ACC112 (cell line): Measurements from ENCODE around the gene RAB1A.
A peak's percentile ranks its signal among the peaks of the same experiment; 100 is the strongest.

ENCODE experiments used
- H2AFZ ChIP-seq: fragments of 200-600 bp; sonication (generic); one replicate; pipeline ENCODE4 v1.6.0; 2017; ENCODE audit warnings: antibody characterized with exemption, low read length; ENCODE audit not compliant: unreplicated experiment
- H3K27ac ChIP-seq: fragments of 200-600 bp; sonication (generic); 2 replicates; pipeline ENCODE4 v1.5.1; 2014; ENCODE audit warnings: low read depth, mild to moderate bottlenecking, antibody characterized with exemption, low read length, moderate library complexity
- H3K27me3 ChIP-seq: fragments of 200-600 bp; sonication (generic); 2 replicates; pipeline ENCODE4 v1.6.1; 2014; ENCODE audit warnings: mild to moderate bottlenecking, antibody characterized with exemption, low read length, moderate library complexity, mixed read lengths; ENCODE audit not compliant: insufficient read depth
- H3K36me3 ChIP-seq: fragments of 200-600 bp; sonication (generic); 2 replicates; pipeline ENCODE4 v1.6.1; 2016; ENCODE audit warnings: mild to moderate bottlenecking, antibody characterized with exemption, low read length, moderate library complexity, mixed read lengths; ENCODE audit not compliant: insufficient read depth
- H3K4me1 ChIP-seq: fragments of 200-600 bp; sonication (generic); one replicate; pipeline ENCODE4 v1.6.1; 2016; ENCODE audit warnings: low read length, mixed read lengths; ENCODE audit not compliant: insufficient read depth, unreplicated experiment, control insufficient read depth
- H3K4me3 ChIP-seq: fragments of 200-600 bp; sonication (generic); 2 replicates; pipeline ENCODE4 v1.5.1; 2014; ENCODE audit warnings: mild to moderate bottlenecking, low read depth, low read length
- H3K79me2 ChIP-seq: fragments of 200-600 bp; sonication (generic); one replicate; pipeline ENCODE4 v1.6.0; 2016; ENCODE audit warnings: low read length; ENCODE audit not compliant: control insufficient read depth, unreplicated experiment, insufficient read depth

RAB1A gene

GRCh38 chr2:65061146-65061909, 68.6 kb downstream of the RAB1A start:
- peaks cover 41% of the 10 kb centered on the region for H3K4me1 ChIP-seq
- no peaks in the 10 kb centered on the region for H3K27me3 ChIP-seq
- peaks cover 44% of the 10 kb centered on the region for H3K79me2 ChIP-seq
- H2AFZ ChIP-seq, result no peak overlapping the region
- no peaks in the 10 kb centered on the region for H3K36me3 ChIP-seq
- no peak overlapping the region for H3K27ac ChIP-seq
- H3K4me3 ChIP-seq, result no peak overlapping the region

GRCh38 chr2:65059071-65059470, 70.8 kb downstream of the RAB1A start:
- H3K79me2 ChIP-seq, result peaks cover 41% of the 10 kb centered on the region

GRCh38 chr2:65057391-65058052, 72.4 kb downstream of the RAB1A start:
- Histone ChIP-seq H2AFZ (peak overlapping the region; percentile 93), H3K27me3 (no peaks in the 10 kb centered on the region), H3K27ac (peak overlapping the region; percentile 44; the same call in 1 of the 2 replicates), H3K4me1 (peaks cover 16% of the 10 kb centered on the region), H3K36me3 (no peaks in the 10 kb centered on the region), H3K4me3 (peak overlapping the region; percentile 97), H3K79me2 (peaks cover 31% of the 10 kb centered on the region)

More at GRCh38 chr2:65059071-65059470, 70.8 kb downstream of the RAB1A start:
- H3K4me3 ChIP-seq, result no peak overlapping the region
- no peak overlapping the region for H2AFZ ChIP-seq
- H3K27me3 ChIP-seq, result no peaks in the 10 kb centered on the region
- H3K27ac ChIP-seq, result no peak overlapping the region
- H3K4me1 ChIP-seq, result peaks cover 32% of the 10 kb centered on the region
- H3K36me3 ChIP-seq, result no peaks in the 10 kb centered on the region

DNA sequence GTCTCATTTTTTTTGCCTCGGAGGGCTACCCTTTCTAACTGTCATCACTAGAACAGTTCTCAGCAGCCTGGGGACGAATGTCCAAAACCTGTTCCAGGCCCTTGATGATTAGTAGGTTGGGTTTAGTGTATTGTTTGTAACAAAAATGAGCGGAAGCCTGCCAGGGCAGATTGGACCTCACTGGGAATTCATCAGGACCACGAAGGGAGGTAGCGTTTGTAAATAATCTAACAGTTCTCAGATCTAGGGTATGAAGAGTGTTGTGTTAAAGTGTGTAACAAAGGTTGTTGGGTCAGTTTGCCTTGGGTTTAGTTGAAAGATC, 72.9 kb downstream of the RAB1A start:
- H3K36me3 ChIP-seq, result no peaks in the 10 kb centered on the region
- peak overlapping the region; percentile 93 for H2AFZ ChIP-seq
- no peaks in the 10 kb centered on the region for H3K27me3 ChIP-seq
- peak overlapping the region; percentile 44 for H3K27ac ChIP-seq
- H3K4me1 ChIP-seq, result peaks cover 16% of the 10 kb centered on the region
- H3K79me2 ChIP-seq, result peaks cover 30% of the 10 kb centered on the region
- peak overlapping the region; percentile 97 for H3K4me3 ChIP-seq

DNA sequence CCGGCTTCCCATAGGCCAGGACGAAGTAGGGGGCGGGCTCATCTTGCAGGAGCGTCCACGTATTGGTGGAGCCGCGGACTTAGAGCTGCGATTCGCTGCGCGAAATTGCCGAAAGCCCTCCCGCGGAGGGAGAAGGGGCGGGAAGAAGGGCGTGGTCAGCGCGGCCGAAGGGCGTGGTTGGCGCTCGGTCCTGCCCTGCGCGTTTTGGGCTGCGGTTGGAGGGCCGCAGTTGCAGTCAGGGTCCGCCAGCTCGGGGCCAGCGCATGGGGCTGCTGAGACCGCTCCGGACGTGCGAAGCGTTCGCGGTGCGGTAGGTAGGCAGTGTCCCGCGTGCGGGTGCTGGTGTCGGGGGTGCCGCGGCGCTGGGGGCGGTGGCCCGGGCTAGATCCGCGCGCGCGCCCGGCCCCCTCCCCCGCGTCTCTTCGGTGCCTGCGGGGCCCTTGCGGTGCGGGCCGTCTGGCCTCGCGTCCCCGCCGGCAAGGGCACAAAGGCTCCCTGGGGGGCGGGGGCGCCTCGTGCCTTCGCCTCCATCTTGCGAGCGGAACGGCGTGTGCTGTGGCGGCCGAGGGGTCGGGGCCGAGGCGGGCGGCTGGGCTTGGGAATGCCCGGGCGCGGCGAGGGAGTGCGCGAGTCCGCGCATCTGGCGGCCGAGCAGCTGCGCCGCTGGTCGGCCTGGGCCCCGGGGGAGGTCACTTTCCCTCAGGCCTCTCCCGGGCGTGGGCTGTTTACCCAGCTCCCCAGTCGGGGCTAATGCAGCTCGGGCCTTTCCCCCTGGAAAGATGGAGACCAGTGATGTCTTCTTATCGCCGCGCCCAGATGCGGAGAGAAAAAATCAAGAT, 73.5 kb downstream of the RAB1A start, which contains the start of gene CEP68:
TSS of gene CEP68 (plus strand) at position 202 of the 839 bp plus-strand sequence. CDS start 13,029 bp downstream, outside the sequence.
- Histone ChIP-seq H3K79me2 (peaks cover 26% of the 10 kb centered on the region), H3K27me3 (no peaks in the 10 kb centered on the region), H3K4me3 (peak within 1 kb of the TSS; percentile 97), H3K36me3 (no peaks in the 10 kb centered on the region), H3K4me1 (peaks cover 16% of the 10 kb centered on the region), H2AFZ (peak within 1 kb of the TSS; percentile 93), H3K27ac (peak within 1 kb of the TSS; percentile 44)

DNA sequence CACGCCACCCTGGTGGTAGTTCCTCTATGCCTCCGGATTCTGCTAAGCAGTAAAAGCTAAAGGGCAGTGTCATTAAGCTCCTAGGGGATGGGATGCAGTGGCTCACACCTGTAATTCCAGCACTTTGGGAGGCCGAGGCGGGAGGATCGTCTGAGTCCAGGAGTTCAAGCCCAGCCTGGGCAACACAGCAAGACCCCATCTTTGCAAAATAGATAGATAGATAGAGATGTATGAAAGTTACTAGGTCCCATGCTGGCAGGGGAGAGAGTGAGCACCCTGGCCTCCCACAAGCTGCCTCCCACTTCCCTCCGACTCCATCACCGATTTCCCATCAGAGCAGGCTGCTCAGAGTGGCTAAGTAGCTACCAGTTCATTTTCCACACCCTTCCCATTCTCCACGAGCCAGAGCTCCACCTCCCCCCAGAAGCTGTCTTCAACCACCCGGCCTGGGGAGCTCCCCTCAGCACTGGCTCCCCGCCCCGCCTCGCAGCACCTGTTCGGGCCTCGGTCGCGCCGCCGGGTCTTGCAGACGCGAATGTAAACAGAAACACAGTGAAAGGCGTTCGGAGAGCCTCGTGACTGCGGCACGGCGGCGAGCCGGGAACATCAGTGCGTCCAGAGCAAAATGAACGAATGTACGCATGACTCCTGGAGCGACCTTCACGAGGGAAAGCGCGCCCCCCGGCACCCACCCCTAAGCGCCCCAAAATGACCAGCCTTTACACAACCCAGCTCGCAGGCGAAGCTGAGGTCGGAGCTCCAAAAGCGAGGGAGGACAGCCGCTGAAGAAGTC, 74.3 kb downstream of the RAB1A start:
- Histone ChIP-seq H3K27ac (no peak overlapping the region), H3K36me3 (no peaks in the 10 kb centered on the region), H3K4me1 (peaks cover 16% of the 10 kb centered on the region), H2AFZ (peak overlapping the region; percentile 63), H3K79me2 (peaks cover 26% of the 10 kb centered on the region), H3K4me3 (peak overlapping the region; percentile 97), H3K27me3 (no peaks in the 10 kb centered on the region)

GRCh38 chr2:65054749-65055421, 75.0 kb downstream of the RAB1A start:
- Histone ChIP-seq H3K27ac (no peak overlapping the region), H3K79me2 (peaks cover 23% of the 10 kb centered on the region), H3K4me1 (peaks cover 16% of the 10 kb centered on the region), H2AFZ (no peak overlapping the region), H3K36me3 (no peaks in the 10 kb centered on the region), H3K4me3 (no peak overlapping the region; the same call in 1 of the 2 replicates), H3K27me3 (no peaks in the 10 kb centered on the region)

DNA sequence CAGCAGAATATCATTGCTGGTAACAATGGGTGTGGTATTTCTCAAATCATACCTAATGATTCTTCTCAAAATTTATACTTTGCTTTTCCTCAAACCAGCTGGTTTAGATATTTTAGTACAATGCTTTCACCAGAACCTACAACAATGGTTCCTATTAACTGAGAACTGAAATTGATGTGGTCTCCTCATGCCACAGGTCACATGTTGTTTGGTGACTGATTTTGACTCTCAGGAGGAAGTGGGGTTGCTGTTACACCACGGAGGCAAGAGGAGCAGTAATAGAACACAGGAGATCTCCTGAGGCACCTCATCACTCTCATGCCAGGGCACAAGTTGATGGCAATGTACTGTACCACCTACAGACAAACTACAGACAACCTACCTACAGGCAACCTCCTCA, 76.7 kb downstream of the RAB1A start:
- no peak overlapping the region for H2AFZ ChIP-seq
- 0 out of 2 replicates have a peak, but pooled peaks cover 2% of the 10 kb centered on the region for H3K27me3 ChIP-seq
- H3K4me3 ChIP-seq, result no peak overlapping the region
- peaks cover 13% of the 10 kb centered on the region for H3K79me2 ChIP-seq
- peaks cover 10% of the 10 kb centered on the region for H3K4me1 ChIP-seq
- H3K36me3 ChIP-seq, result no peaks in the 10 kb centered on the region
- no peak overlapping the region for H3K27ac ChIP-seq

DNA sequence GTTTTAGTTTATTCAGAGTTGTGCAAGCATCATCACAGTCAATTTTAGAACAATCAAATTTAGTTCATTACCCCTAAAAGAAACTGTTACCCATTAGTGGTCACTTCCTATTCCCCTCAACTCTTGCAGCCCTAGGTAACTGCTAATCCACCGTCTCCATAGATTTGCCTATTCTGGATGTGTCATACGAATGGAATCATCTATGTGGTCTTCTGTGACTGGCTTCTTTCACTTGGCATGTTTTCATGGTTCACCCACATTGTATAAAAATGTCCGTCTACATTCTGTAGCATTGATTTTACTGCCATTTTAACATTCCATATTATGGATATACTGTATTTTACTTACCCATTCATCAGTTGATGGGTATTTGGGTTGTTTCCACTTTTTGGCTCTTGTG, 79.0 kb downstream of the RAB1A start:
- no peak overlapping the region for H2AFZ ChIP-seq
- H3K4me3 ChIP-seq, result no peak overlapping the region

More for the DNA sequence above, 79.0 kb downstream of the RAB1A start:
- no peaks in the 10 kb centered on the region for H3K4me1 ChIP-seq
- no peaks in the 10 kb centered on the region for H3K36me3 ChIP-seq
- H3K27ac ChIP-seq, result no peak overlapping the region
- 0 out of 2 replicates have a peak, but pooled peaks cover 8% of the 10 kb centered on the region for H3K27me3 ChIP-seq
- H3K79me2 ChIP-seq, result no peaks in the 10 kb centered on the region
